ENCODE measurements around the gene NFYC. TPM values are rescaled to one million over a fixed set of nuclear protein-coding genes. Genes with fewer than 3 reads are reported as not detected.
A peak's percentile ranks its signal among the peaks of the same experiment; 100 is the strongest.
"Not testable (repeated sequence)": the region's sequence is repeated elsewhere in the genome, so short reads cannot be mapped to it uniquely, and the experiment has no call there.

Gene NFYC
- total RNA-seq, 1 donor: 24.2 TPM

- Histone ChIP-seq H4K20me1 (ENCODE audit: insufficient read depth, low read length) (peaks cover 9% of the 10 kb centered on the region), H3K4me1 (ENCODE audit: insufficient read depth, low read length) (peaks cover 5% of the 10 kb centered on the region), H3K4me3 (ENCODE audit: insufficient read depth, low read length) (no peak overlapping the region), H3K4me2 (ENCODE audit: insufficient read depth, low read length) (no peak overlapping the region), H3K27ac (ENCODE audit: low read depth, low read length) (no peak overlapping the region), H3K27me3 (ENCODE audit: insufficient read depth, low read length) (no peaks in the 10 kb centered on the region), H3K79me2 (ENCODE audit: insufficient read depth, low read length) (peaks cover 96% of the 10 kb centered on the region), H2AFZ (ENCODE audit: low read length) (no peak overlapping the region), H3K9me3 (ENCODE audit: low read depth, low read length) (no peaks in the 10 kb centered on the region), H3K36me3 (ENCODE audit: insufficient read depth, low read length) (peaks cover under 1% of the 10 kb centered on the region)
- DNase-seq (ENCODE audit: insufficient read length, low spot score, missing footprints): no peak
- no peak for TF ChIP-seq CTCF (IDR thresholded peaks at IDR 0.05; ENCODE audit: extremely low read depth, low read depth, low read length)
Measured at GRCh38 chr1:40701684-40702083, 10.2 kb downstream of the NFYC start.

GRCh38 chr1:40702810-40703209 lies 11.3 kb downstream of the NFYC start:
- not testable (repeated sequence) for H3K27me3 ChIP-seq (ENCODE audit: insufficient read depth, low read length); DNase-seq (ENCODE audit: insufficient read length, low spot score, missing footprints)
- peaks cover 87% of the 10 kb centered on the region for H3K79me2 ChIP-seq (ENCODE audit: insufficient read depth, low read length)

DNA sequence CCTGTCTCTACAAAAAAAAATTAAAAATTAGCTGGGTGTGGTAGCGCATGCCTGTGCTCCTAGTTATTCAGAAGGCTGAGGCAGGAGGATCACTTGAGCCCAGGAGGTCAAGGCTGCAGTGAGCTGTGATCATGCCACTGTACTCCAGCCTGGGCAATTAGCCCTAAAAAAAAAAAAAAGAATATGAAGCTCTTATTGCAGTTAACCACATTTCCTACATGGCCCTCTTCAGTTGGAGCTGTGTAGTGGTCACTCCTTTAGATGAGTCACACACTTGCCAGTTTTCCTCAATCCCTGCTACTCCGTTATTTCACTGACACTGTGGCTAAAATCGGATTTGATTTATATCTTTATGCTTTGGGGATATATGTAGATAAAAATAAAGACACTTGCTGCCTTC lies 11.8 kb downstream of the NFYC start:
- Histone ChIP-seq H3K79me2 (ENCODE audit: insufficient read depth, low read length) (peaks cover 87% of the 10 kb centered on the region), H3K27ac (ENCODE audit: low read depth, low read length) (peak overlapping the region; percentile 29), H3K4me2 (ENCODE audit: insufficient read depth, low read length) (peak overlapping the region; percentile 71), H3K4me1 (ENCODE audit: insufficient read depth, low read length) (peaks cover 5% of the 10 kb centered on the region), H2AFZ (ENCODE audit: low read length) (no peak overlapping the region), H4K20me1 (ENCODE audit: insufficient read depth, low read length) (peaks cover 9% of the 10 kb centered on the region), H3K4me3 (ENCODE audit: insufficient read depth, low read length) (no peak overlapping the region), H3K36me3 (ENCODE audit: insufficient read depth, low read length) (no peaks in the 10 kb centered on the region), H3K9me3 (ENCODE audit: low read depth, low read length) (no peaks in the 10 kb centered on the region), H3K27me3 (ENCODE audit: insufficient read depth, low read length) (no peaks in the 10 kb centered on the region)
- TF ChIP-seq CTCF (IDR thresholded peaks at IDR 0.05; ENCODE audit: extremely low read depth, low read depth, low read length): no peak
- DNase-seq (ENCODE audit: insufficient read length, low spot score, missing footprints): peak; percentile 73

More at GRCh38 chr1:40702810-40703209, 11.3 kb downstream of the NFYC start:
- H3K4me2 ChIP-seq (ENCODE audit: insufficient read depth, low read length); H2AFZ ChIP-seq (ENCODE audit: low read length); H3K9me3 ChIP-seq (ENCODE audit: low read depth, low read length); H4K20me1 ChIP-seq (ENCODE audit: insufficient read depth, low read length); H3K36me3 ChIP-seq (ENCODE audit: insufficient read depth, low read length); H3K4me1 ChIP-seq (ENCODE audit: insufficient read depth, low read length); H3K4me3 ChIP-seq (ENCODE audit: insufficient read depth, low read length): not testable (repeated sequence)
- peak overlapping the region; percentile 29 for H3K27ac ChIP-seq (ENCODE audit: low read depth, low read length)

GRCh38 chr1:40704817-40705733 lies 13.6 kb downstream of the NFYC start:
- Histone ChIP-seq H2AFZ (ENCODE audit: low read length) (no peak overlapping the region), H3K36me3 (ENCODE audit: insufficient read depth, low read length) (no peaks in the 10 kb centered on the region), H3K27ac (ENCODE audit: low read depth, low read length) (no peak overlapping the region), H3K27me3 (ENCODE audit: insufficient read depth, low read length) (no peaks in the 10 kb centered on the region), H3K9me3 (ENCODE audit: low read depth, low read length) (no peaks in the 10 kb centered on the region), H3K4me2 (ENCODE audit: insufficient read depth, low read length) (no peak overlapping the region), H4K20me1 (ENCODE audit: insufficient read depth, low read length) (peaks cover 9% of the 10 kb centered on the region), H3K79me2 (ENCODE audit: insufficient read depth, low read length) (peaks cover 86% of the 10 kb centered on the region), H3K4me3 (ENCODE audit: insufficient read depth, low read length) (no peak overlapping the region), H3K4me1 (ENCODE audit: insufficient read depth, low read length) (peaks cover 14% of the 10 kb centered on the region)
- DNase-seq (ENCODE audit: insufficient read length, low spot score, missing footprints): no peak
- TF ChIP-seq CTCF (IDR thresholded peaks at IDR 0.05; ENCODE audit: extremely low read depth, low read depth, low read length): no peak
